Osteoblast (primary cell): Measurements from ENCODE around the gene ADCY3. TPM values are rescaled to one million over a fixed set of nuclear protein-coding genes. Genes with fewer than 3 reads are reported as not detected.

Source experiments
- DNase-seq: peaks from one replicate; pipeline ENCODE4 v3.0.0; 2011; ENCODE audit warnings: low spot score, mixed read lengths; ENCODE audit not compliant: insufficient read length; ENCODE audit errors: missing footprints
- H2AFZ ChIP-seq: 2 replicates; pipeline ENCODE4 v1.6.0; 2011; ENCODE audit warnings: mild to moderate bottlenecking, low read length
- H3K27ac ChIP-seq: 2 replicates; pipeline ENCODE4 v1.5.1; 2011; ENCODE audit warnings: mild to moderate bottlenecking, low read depth, low read length, moderate library complexity
- H3K27me3 ChIP-seq: 2 replicates; pipeline ENCODE4 v1.6.0; 2012; ENCODE audit warnings: mild to moderate bottlenecking, control low read depth, inconsistent platforms, low read length, moderate library complexity; ENCODE audit not compliant: insufficient read depth
- H3K36me3 ChIP-seq: 2 replicates; pipeline ENCODE4 v1.5.1; 2011; ENCODE audit warnings: mild to moderate bottlenecking, low read length, control low read depth, moderate library complexity; ENCODE audit not compliant: insufficient read depth
- H3K4me1 ChIP-seq: 2 replicates; pipeline ENCODE4 v1.5.1; 2011; ENCODE audit warnings: mild to moderate bottlenecking, low read length, control low read depth, moderate library complexity; ENCODE audit not compliant: insufficient read depth
- H3K4me2 ChIP-seq: 2 replicates; pipeline ENCODE4 v1.6.0; 2011; ENCODE audit warnings: mild to moderate bottlenecking, low read length; ENCODE audit not compliant: insufficient read depth
- H3K4me3 ChIP-seq: fragments of 200-600 bp; sonication (generic); 3 replicates; pipeline ENCODE4 v1.5.1; 2012; ENCODE audit warnings: mild to moderate bottlenecking, low read length, inconsistent platforms; ENCODE audit not compliant: insufficient read depth
- H3K79me2 ChIP-seq: 2 replicates; pipeline ENCODE4 v1.6.0; 2012; ENCODE audit warnings: mild to moderate bottlenecking, low read length, control low read depth, inconsistent platforms; ENCODE audit not compliant: insufficient read depth
- H3K9me3 ChIP-seq: 2 replicates; pipeline ENCODE4 v1.5.1; 2011; ENCODE audit warnings: low read depth, low read length, control low read depth
- H4K20me1 ChIP-seq: 2 replicates; pipeline ENCODE4 v1.6.0; 2012; ENCODE audit warnings: mild to moderate bottlenecking, low read length, control low read depth; ENCODE audit not compliant: insufficient read depth
- total RNA-seq: library from RNA; depleted of rRNA; stranded (reverse); fragments of >200 nt; gene quantifications from 2 replicates; pipeline ENCODE4 v1.2.3, GENCODE V29; 2012
- TF ChIP-seq, protein P1 (sequence below): IDR thresholded peaks from 2 replicates; pipeline ENCODE4 v1.5.1; 2011; ENCODE audit warnings: mild to moderate bottlenecking, low read depth, low read length, moderate library complexity; ENCODE audit errors: extremely low read depth

Gene ADCY3
- total RNA-seq, 1 donor, result 47.4 TPM

DNA sequence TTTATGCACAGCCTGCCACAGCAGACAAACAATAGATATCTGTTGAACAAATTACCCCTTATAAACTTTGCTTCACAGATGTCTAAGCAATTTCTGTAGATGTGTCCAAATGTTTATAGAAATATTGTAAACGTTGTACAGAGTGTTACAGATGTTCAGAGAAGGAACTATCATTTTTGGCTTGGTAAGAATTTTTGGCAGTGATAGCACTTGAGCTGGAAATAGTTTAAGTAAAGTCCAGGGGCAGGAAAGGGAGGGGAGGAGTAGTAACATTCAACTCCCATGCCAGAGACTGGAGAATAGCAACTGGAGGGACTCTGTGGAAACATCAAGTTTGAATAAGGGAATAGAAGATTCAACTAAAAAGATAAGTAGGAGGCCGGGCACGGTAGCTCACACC lies 131.2 kb downstream of the ADCY3 start:
- H2AFZ ChIP-seq, result no peak overlapping the region
- peaks cover 6% of the 10 kb centered on the region for H3K4me1 ChIP-seq
- TF ChIP-seq, protein P1, sequence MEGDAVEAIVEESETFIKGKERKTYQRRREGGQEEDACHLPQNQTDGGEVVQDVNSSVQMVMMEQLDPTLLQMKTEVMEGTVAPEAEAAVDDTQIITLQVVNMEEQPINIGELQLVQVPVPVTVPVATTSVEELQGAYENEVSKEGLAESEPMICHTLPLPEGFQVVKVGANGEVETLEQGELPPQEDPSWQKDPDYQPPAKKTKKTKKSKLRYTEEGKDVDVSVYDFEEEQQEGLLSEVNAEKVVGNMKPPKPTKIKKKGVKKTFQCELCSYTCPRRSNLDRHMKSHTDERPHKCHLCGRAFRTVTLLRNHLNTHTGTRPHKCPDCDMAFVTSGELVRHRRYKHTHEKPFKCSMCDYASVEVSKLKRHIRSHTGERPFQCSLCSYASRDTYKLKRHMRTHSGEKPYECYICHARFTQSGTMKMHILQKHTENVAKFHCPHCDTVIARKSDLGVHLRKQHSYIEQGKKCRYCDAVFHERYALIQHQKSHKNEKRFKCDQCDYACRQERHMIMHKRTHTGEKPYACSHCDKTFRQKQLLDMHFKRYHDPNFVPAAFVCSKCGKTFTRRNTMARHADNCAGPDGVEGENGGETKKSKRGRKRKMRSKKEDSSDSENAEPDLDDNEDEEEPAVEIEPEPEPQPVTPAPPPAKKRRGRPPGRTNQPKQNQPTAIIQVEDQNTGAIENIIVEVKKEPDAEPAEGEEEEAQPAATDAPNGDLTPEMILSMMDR, result no peak
- no peaks in the 10 kb centered on the region for H3K27me3 ChIP-seq
- H3K79me2 ChIP-seq, result peaks cover 5% of the 10 kb centered on the region
- peaks cover 3% of the 10 kb centered on the region for H3K36me3 ChIP-seq
- no peaks in the 10 kb centered on the region for H3K9me3 ChIP-seq
- no peak overlapping the region for H3K4me3 ChIP-seq
- H3K4me2 ChIP-seq, result no peak overlapping the region
- DNase-seq, result no peak
- H3K27ac ChIP-seq, result no peak overlapping the region
- no peaks in the 10 kb centered on the region for H4K20me1 ChIP-seq

DNA sequence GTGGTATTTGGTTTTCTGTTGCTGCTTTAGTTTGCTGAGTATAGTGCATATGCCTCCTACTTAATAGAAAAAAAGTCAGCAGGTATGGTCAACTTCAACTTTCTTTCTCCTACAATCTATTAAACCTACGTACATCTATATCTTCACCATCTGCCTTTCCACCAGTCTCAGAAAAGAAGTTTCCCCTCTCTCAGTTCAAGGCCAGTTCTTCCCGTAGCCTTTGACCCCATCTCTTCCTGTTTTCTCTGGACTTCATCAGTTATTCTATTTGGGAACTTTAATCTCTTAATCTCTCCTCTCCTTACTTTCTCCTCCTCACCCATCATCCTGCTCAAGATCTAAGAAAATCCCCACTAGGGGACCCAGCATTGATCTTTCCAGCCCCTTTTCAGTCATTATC lies 132.5 kb downstream of the ADCY3 start:
- Histone ChIP-seq H3K36me3 (peaks cover 3% of the 10 kb centered on the region), H3K4me2 (no peak overlapping the region), H2AFZ (no peak overlapping the region), H3K4me3 (no peak overlapping the region), H4K20me1 (no peaks in the 10 kb centered on the region), H3K27ac (no peak overlapping the region), H3K9me3 (no peaks in the 10 kb centered on the region), H3K27me3 (no peaks in the 10 kb centered on the region), H3K4me1 (peaks cover 5% of the 10 kb centered on the region), H3K79me2 (no peaks in the 10 kb centered on the region)
- no peak for DNase-seq
- TF ChIP-seq, protein P1, result no peak

DNA sequence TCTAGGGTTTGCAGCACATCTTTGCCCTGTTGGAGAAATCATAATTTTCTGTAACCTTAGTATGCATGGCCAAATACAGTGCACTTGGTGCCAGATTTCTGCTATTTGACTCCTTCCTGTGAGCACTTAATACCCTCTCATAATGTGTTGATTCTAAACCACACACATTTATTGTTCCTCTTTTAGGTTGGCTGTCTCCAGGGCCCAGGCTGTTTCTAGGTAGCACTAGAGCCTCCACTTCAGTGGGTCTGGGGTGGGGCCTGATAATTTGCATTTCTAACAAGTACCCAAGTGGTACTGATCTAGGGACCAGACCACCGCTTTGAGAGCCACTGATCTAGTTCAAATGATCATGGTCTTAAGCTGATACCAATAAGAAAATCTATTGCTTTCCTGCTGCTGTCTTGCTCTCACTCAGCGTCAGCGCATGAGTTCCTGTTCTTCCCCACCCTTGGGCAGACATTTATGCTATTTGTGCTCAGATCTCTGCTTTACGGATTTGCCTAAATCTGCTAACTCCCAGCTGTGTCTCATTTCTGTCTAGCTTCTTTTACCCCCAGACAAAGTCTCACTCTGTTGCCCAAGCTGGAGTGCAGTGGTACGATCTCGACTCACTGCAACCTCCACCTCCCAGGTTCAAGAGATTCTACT lies 134.2 kb downstream of the ADCY3 start:
- no peak overlapping the region for H3K4me2 ChIP-seq
- H2AFZ ChIP-seq, result no peak overlapping the region
- no peaks in the 10 kb centered on the region for H3K27me3 ChIP-seq
- TF ChIP-seq, protein P1, result no peak
- no peak overlapping the region for H3K27ac ChIP-seq
- no peak overlapping the region for H3K4me3 ChIP-seq
- H4K20me1 ChIP-seq, result no peaks in the 10 kb centered on the region
- H3K79me2 ChIP-seq, result no peaks in the 10 kb centered on the region
- no peak for DNase-seq
- no peaks in the 10 kb centered on the region for H3K9me3 ChIP-seq
- H3K4me1 ChIP-seq, result no peaks in the 10 kb centered on the region
- H3K36me3 ChIP-seq, result peaks cover 3% of the 10 kb centered on the region

DNA sequence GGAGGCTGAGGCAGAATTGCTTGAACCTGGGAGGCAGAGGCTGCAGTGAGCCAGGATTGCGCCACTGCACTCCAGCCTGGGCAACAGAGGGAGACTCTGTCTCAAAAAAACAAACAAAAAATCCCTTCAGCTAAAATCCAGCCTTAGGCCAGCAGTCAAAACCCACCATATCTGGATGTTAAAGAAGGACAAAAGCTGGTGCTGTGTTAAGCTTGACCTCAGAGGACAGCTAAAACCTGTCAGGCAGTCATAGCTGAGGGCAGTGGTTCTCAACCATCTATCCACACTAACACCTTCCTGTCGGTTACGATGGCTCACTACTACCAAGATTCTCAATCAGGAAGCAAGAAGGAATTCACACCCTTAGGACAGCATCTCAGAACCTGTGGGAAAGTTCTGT lies 136.4 kb downstream of the ADCY3 start:
- H3K9me3 ChIP-seq, result no peaks in the 10 kb centered on the region

More for the DNA sequence above, 136.4 kb downstream of the ADCY3 start:
- Histone ChIP-seq H3K4me1 (no peaks in the 10 kb centered on the region), H3K4me3 (no peak overlapping the region), H3K4me2 (no peak overlapping the region), H3K79me2 (no peaks in the 10 kb centered on the region), H3K27ac (no peak overlapping the region), H3K27me3 (no peaks in the 10 kb centered on the region), H4K20me1 (no peaks in the 10 kb centered on the region), H3K36me3 (no peaks in the 10 kb centered on the region), H2AFZ (no peak overlapping the region)
- TF ChIP-seq, protein P1, result no peak
- DNase-seq, result no peak
